HCT116 (cell line): Measurements from ENCODE around the gene THTPA. TPM values are rescaled to one million over a fixed set of nuclear protein-coding genes. Genes with fewer than 3 reads are reported as not detected.

Experiments
- ATAC-seq: fragments of 200-7000 bp; cut with Tn5 transposase; 2 replicates; pipeline ENCODE4 v1.9.1; 2020; ENCODE audit warnings: mild to moderate bottlenecking, moderate library complexity
- BruUV-seq: library from RNA; stranded (reverse); fragments of 400-500 nt; replicated peaks from 2 replicates; lab custom pipeline; 2021; lab: Mats Ljungman, UMichigan
- CTCF ChIA-PET: fragments of 300-600 bp; sonication (Branson Sonifier 250); formaldehyde crosslinking; loops from one replicate; lab custom pipeline; 2021; ENCODE audit warnings: antibody characterized with exemption; lab: Charles Lee
- POLR2A ChIA-PET: fragments of 300-600, 350-600 bp; sonication (Branson Sonifier 250); formaldehyde crosslinking; loops from one replicate; lab custom pipeline; 2021; ENCODE audit warnings: antibody characterized with exemption; lab: Charles Lee
- RAD21 ChIA-PET, 2 experiments: fragments of 300-600 bp; sonication (Branson Sonifier 250); formaldehyde crosslinking; loops; one replicate each; lab custom pipeline; 2023; ENCODE audit warnings: low total read pairs in 2 of 2; ENCODE audit not compliant: uncharacterized antibody in 2 of 2, unreplicated experiment in 2 of 2, low non-redundant PET in 1 of 2; lab: Charles Lee
- DNase-seq: peaks from one replicate; pipeline ENCODE4 v3.0.0-alpha.2; 2010; ENCODE audit warnings: low read depth, low spot score
- H2AFZ ChIP-seq: fragments of 200-600 bp; shearing (Covaris generic), sonication (generic); 2 replicates; pipeline ENCODE4 v1.6.1; 2017; ENCODE audit warnings: low read depth, mixed run types, mixed read lengths, antibody characterized with exemption, low read length; ENCODE audit not compliant: poor library complexity, severe bottlenecking
- H3K27ac ChIP-seq: 2 replicates; pipeline ENCODE4 v1.5.1; 2012; ENCODE audit warnings: low read depth, low read length
- H3K27me3 ChIP-seq: fragments of 200-600 bp; sonication (generic); 2 replicates; pipeline ENCODE4 v1.6.1; 2016; ENCODE audit warnings: mixed run types, low read length, mixed read lengths; ENCODE audit not compliant: insufficient read depth
- H3K36me3 ChIP-seq, 2 experiments: fragments of 200-500 bp in 1 of 2; fragments of 200-600 bp in 1 of 2; sonication (Bioruptor generic) in 1 of 2; sonication (generic) in 1 of 2; 2 replicates each; pipeline versions ENCODE4 v1.5.1 to v1.6.1; 2014 to 2016; ENCODE audit warnings: low read length in 2 of 2, inconsistent platforms in 1 of 2, mixed read lengths in 1 of 2, mixed run types in 1 of 2; ENCODE audit not compliant: insufficient read depth in 2 of 2, control insufficient read depth in 1 of 2
- H3K4me1 ChIP-seq, 2 experiments: fragments of 200-600 bp in 1 of 2; sonication (generic) in 1 of 2; 2 replicates each; pipeline versions ENCODE4 v1.5.1 to v1.6.1; 2012 to 2017; ENCODE audit warnings: low read length in 2 of 2, inconsistent platforms in 1 of 2, mild to moderate bottlenecking in 1 of 2, mixed read lengths in 1 of 2, mixed run types in 1 of 2, moderate library complexity in 1 of 2; ENCODE audit not compliant: insufficient read depth in 2 of 2, control insufficient read depth in 1 of 2
- H3K4me2 ChIP-seq: fragments of 200-600 bp; sonication (generic); 2 replicates; pipeline ENCODE4 v1.6.1; 2017; ENCODE audit warnings: mixed run types, low read length, mixed read lengths
- H3K4me3 ChIP-seq, 2 experiments: fragments of 200-600 bp in 1 of 2; sonication (generic) in 1 of 2; replicated peaks in 1 of 2; 2 replicates each; pipeline ENCODE4 v1.5.1; 2011 to 2016; ENCODE audit warnings: low read length in 2 of 2, control low read depth in 1 of 2, low read depth in 1 of 2, mild to moderate bottlenecking in 1 of 2, mixed read lengths in 1 of 2, mixed run types in 1 of 2
- H3K79me2 ChIP-seq: fragments of 200-600 bp; sonication (generic); 2 replicates; pipeline ENCODE4 v1.6.1; 2017; ENCODE audit warnings: mild to moderate bottlenecking, mixed run types, low read length, moderate library complexity, mixed read lengths; ENCODE audit not compliant: insufficient read depth
- H3K9ac ChIP-seq: fragments of 200-600 bp; sonication (generic); 2 replicates; pipeline ENCODE4 v1.6.1; 2016; ENCODE audit warnings: low read length, mixed read lengths
- H3K9me2 ChIP-seq: fragments of 200-600 bp; sonication (generic), shearing (Covaris generic); 2 replicates; pipeline ENCODE4 v1.6.1; 2017; ENCODE audit warnings: mixed run types, mild to moderate bottlenecking, moderate library complexity; ENCODE audit not compliant: insufficient read depth
- H3K9me3 ChIP-seq, 2 experiments: fragments of 200-500 bp in 1 of 2; fragments of 200-600 bp in 1 of 2; sonication (Bioruptor generic) in 1 of 2; sonication (generic) in 1 of 2; 2 replicates each; pipeline ENCODE4 v1.6.1; 2014 to 2017; ENCODE audit warnings: low read length in 2 of 2, mixed read lengths in 2 of 2, inconsistent platforms in 1 of 2, low read depth in 1 of 2, mild to moderate bottlenecking in 1 of 2, mixed run types in 1 of 2, moderate library complexity in 1 of 2; ENCODE audit not compliant: control insufficient read depth in 1 of 2, insufficient read depth in 1 of 2
- H4K20me1 ChIP-seq: fragments of 200-600 bp; sonication (generic), shearing (Covaris generic); 2 replicates; pipeline ENCODE4 v1.6.1; 2017; ENCODE audit warnings: mixed run types, mild to moderate bottlenecking, moderate library complexity; ENCODE audit not compliant: insufficient read depth
- ATF3 ChIP-seq: IDR thresholded peaks from 2 replicates; pipeline ENCODE4 v1.6.1; 2012
- CBX3 ChIP-seq: IDR thresholded peaks from 2 replicates; pipeline ENCODE4 v1.6.1; 2012; ENCODE audit warnings: low read depth
- CEBPB ChIP-seq: IDR thresholded peaks from 2 replicates; pipeline ENCODE4 v1.6.1; 2012; ENCODE audit warnings: low read depth
- CTCF ChIP-seq, 3 experiments: fragments of 200-600 bp in 1 of 3; sonication (generic) in 1 of 3; IDR thresholded peaks in 2 of 3; conservative IDR thresholded peaks in 1 of 3; 2 replicates each; pipeline ENCODE4 v1.5.1; 2012 to 2017; ENCODE audit warnings: low read depth in 2 of 3, low read length in 2 of 3, antibody characterized with exemption in 1 of 3, borderline replicate concordance in 1 of 3, control low read depth in 1 of 3, mild to moderate bottlenecking in 1 of 3, mixed read lengths in 1 of 3, mixed run types in 1 of 3, moderate library complexity in 1 of 3; ENCODE audit not compliant: insufficient read depth in 1 of 3
- EGR1 ChIP-seq: IDR thresholded peaks from 2 replicates; pipeline ENCODE4 v1.6.1; 2012; ENCODE audit warnings: low read depth
- ELF1 ChIP-seq: IDR thresholded peaks from 2 replicates; pipeline ENCODE4 v1.6.1; 2012; ENCODE audit warnings: low read depth, borderline replicate concordance
- EZH2phosphoT487 ChIP-seq: fragments of 200-600 bp; IDR thresholded peaks from 2 replicates; pipeline ENCODE4 v1.6.1; 2018; ENCODE audit warnings: antibody characterized with exemption, borderline replicate concordance
- FOSL1 ChIP-seq: IDR thresholded peaks from 2 replicates; pipeline ENCODE4 v1.6.1; 2012; ENCODE audit warnings: low read depth
- POLR2A ChIP-seq: IDR thresholded peaks from 2 replicates; pipeline ENCODE4 v1.7.0; 2011; ENCODE audit warnings: borderline replicate concordance; ENCODE audit not compliant: insufficient read depth, insufficient read length; ENCODE audit errors: extremely low read depth
- POLR2AphosphoS5 ChIP-seq: IDR thresholded peaks from 2 replicates; pipeline ENCODE4 v1.6.1; 2011; ENCODE audit warnings: mild to moderate bottlenecking, low read depth, low read length, moderate library complexity
- RAD21 ChIP-seq: IDR thresholded peaks from 2 replicates; pipeline ENCODE4 v1.6.1; 2012; ENCODE audit warnings: low read depth, mild to moderate bottlenecking
- SP1 ChIP-seq: IDR thresholded peaks from 2 replicates; pipeline ENCODE4 v1.6.1; 2012; ENCODE audit warnings: low read depth
- SRF ChIP-seq: IDR thresholded peaks from 2 replicates; pipeline ENCODE4 v1.6.1; 2012; ENCODE audit warnings: low read depth
- TCF7L2 ChIP-seq: IDR thresholded peaks from 2 replicates; pipeline ENCODE4 v1.7.0; 2011; ENCODE audit warnings: borderline replicate concordance, inconsistent platforms; ENCODE audit not compliant: insufficient read depth, insufficient read length; ENCODE audit errors: extremely low read depth
- YY1 ChIP-seq: IDR thresholded peaks from 2 replicates; pipeline ENCODE4 v1.6.1; 2011; ENCODE audit warnings: low read length, low read depth, moderate library complexity, mild to moderate bottlenecking; ENCODE audit not compliant: insufficient replicate concordance; ENCODE audit errors: extremely low read depth
- ZNF274 ChIP-seq: fragments of 200-500 bp; sonication (Bioruptor generic); IDR thresholded peaks from 2 replicates; pipeline ENCODE4 v1.6.1; 2014; ENCODE audit warnings: mild to moderate bottlenecking, low read depth, low read length, inconsistent platforms
- intact Hi-C: fragments of 100-400 bp; cut with micrococcal nuclease; formaldehyde crosslinking; loops from 2 replicates; pipeline ENCODE4 v1.10.0; 2022
- total RNA-seq: library from RNA; stranded (reverse); gene quantifications from one replicate; pipeline ENCODE4 v1.2.1, GENCODE V29; 2021; ENCODE audit not compliant: unreplicated experiment
- TF ChIP-seq, protein P1 (sequence below): IDR thresholded peaks from 2 replicates; pipeline ENCODE4 v1.6.1; 2012
- TF ChIP-seq, protein P2 (sequence below): IDR thresholded peaks from 2 replicates; pipeline ENCODE4 v1.6.1; 2011; ENCODE audit warnings: mild to moderate bottlenecking, low read length, moderate library complexity; ENCODE audit not compliant: insufficient replicate concordance; ENCODE audit errors: extremely low read depth

The THTPA gene
- total RNA-seq, 1 experiment from 2014 or later = 5.8 TPM

- RAD21 ChIA-PET = interaction anchor here in 1 of 2 experiments (0.7 kb wide), 1 partner anchor 94 kb away, joined by 3 read pairs; no protein-coding TSS in a partner anchor
- Histone ChIP-seq H3K27ac (no peak overlapping the region), H2AFZ (no peak overlapping the region), H3K27me3 (no peaks in the 10 kb centered on the region), H4K20me1 (no peaks in the 10 kb centered on the region), H3K9me2 (no peaks in the 10 kb centered on the region), H3K9ac (no peak overlapping the region), H3K4me2 (no peak overlapping the region), H3K36me3 (no peaks in the 10 kb centered on the region), H3K4me3 (no peak overlapping the region), H3K4me1 (peaks cover 0 to 9% of the 10 kb centered on the region in 2 experiments; a peak in 2 of 4 replicates), H3K9me3 (no peaks in the 10 kb centered on the region), H3K79me2 (no peaks in the 10 kb centered on the region)
- DNase-seq (no peak), ATAC-seq (no peak)
- BruUV-seq = no TSS peak
- POLR2A ChIA-PET = interaction anchor here (0.6 kb wide), 1 partner anchor 231 kb away, joined by 3 read pairs; the partner anchor contains the start of gene BCL2L2
- intact Hi-C loops = no loop called here
- CTCF ChIA-PET = interaction anchor here (2.4 kb wide), 1 partner anchor 22 kb away, joined by 9 read pairs; no protein-coding TSS in a partner anchor
- TF ChIP-seq POLR2AphosphoS5 (no peak), SP1 (no peak), EZH2phosphoT487 (no peak), ELF1 (no peak), FOSL1 (no peak), YY1 (no peak), RAD21 (no peak), EGR1 (no peak), ATF3 (no peak), CTCF (IDR thresholded peaks at IDR 0.05 in 2 of 3, conservative IDR thresholded peaks at IDR 0.05 in 1 of 3; ENCODE audit: borderline replicate concordance in 1 of 3, insufficient read depth in 1 of 3, low read depth in 2 of 3, low read length in 2 of 3) (no peak), CEBPB (no peak), TCF7L2 (no peak), SRF (no peak), CBX3 (no peak), POLR2A (no peak), ZNF274 (no peak)
- TF ChIP-seq, protein P1, sequence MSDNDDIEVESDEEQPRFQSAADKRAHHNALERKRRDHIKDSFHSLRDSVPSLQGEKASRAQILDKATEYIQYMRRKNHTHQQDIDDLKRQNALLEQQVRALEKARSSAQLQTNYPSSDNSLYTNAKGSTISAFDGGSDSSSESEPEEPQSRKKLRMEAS = no peak
- TF ChIP-seq, protein P2, sequence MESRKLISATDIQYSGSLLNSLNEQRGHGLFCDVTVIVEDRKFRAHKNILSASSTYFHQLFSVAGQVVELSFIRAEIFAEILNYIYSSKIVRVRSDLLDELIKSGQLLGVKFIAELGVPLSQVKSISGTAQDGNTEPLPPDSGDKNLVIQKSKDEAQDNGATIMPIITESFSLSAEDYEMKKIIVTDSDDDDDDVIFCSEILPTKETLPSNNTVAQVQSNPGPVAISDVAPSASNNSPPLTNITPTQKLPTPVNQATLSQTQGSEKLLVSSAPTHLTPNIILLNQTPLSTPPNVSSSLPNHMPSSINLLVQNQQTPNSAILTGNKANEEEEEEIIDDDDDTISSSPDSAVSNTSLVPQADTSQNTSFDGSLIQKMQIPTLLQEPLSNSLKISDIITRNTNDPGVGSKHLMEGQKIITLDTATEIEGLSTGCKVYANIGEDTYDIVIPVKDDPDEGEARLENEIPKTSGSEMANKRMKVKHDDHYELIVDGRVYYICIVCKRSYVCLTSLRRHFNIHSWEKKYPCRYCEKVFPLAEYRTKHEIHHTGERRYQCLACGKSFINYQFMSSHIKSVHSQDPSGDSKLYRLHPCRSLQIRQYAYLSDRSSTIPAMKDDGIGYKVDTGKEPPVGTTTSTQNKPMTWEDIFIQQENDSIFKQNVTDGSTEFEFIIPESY = no peak
Observed at GRCh38 chr14:23537351-23538049, 18.6 kb upstream of the THTPA start.
